Endothelial cell (in vitro differentiated cells): ENCODE data around the gene ANTXR1. TPM values are rescaled to one million over a fixed set of nuclear protein-coding genes. Genes with fewer than 3 reads are reported as not detected.

ENCODE experiments used
- DNase-seq: peaks from one replicate; pipeline ENCODE4 v3.0.0; 2021; ENCODE audit warnings: low spot score
- H3K27ac Mint-ChIP-seq: one replicate; pipeline ENCODE4 v1.8.0; 2021; ENCODE audit warnings: mixed read lengths, inconsistent platforms; ENCODE audit not compliant: unreplicated experiment
- H3K27me3 Mint-ChIP-seq: one replicate; pipeline ENCODE4 v1.8.0; 2021; ENCODE audit warnings: mild to moderate bottlenecking, moderate library complexity, mixed read lengths, inconsistent platforms; ENCODE audit not compliant: unreplicated experiment
- H3K36me3 Mint-ChIP-seq: one replicate; pipeline ENCODE4 v1.8.0; 2021; ENCODE audit warnings: mild to moderate bottlenecking, low read depth, mixed read lengths, inconsistent platforms; ENCODE audit not compliant: unreplicated experiment
- H3K4me1 Mint-ChIP-seq: one replicate; pipeline ENCODE4 v1.8.0; 2021; ENCODE audit warnings: mild to moderate bottlenecking, mixed read lengths, inconsistent platforms; ENCODE audit not compliant: unreplicated experiment
- H3K4me3 Mint-ChIP-seq: one replicate; pipeline ENCODE4 v1.8.0; 2021; ENCODE audit warnings: mild to moderate bottlenecking, mixed read lengths, inconsistent platforms; ENCODE audit not compliant: unreplicated experiment
- H3K9me3 Mint-ChIP-seq: one replicate; pipeline ENCODE4 v1.8.0; 2021; ENCODE audit warnings: mixed read lengths, inconsistent platforms; ENCODE audit not compliant: unreplicated experiment
- total RNA-seq: library from RNA; stranded (reverse); fragmentation: NEBNext Ultra II Directional; extraction: Animal tissue kit (Norgen Biotek cat#: 25700); gene quantifications from one replicate; pipeline ENCODE4 v1.2.1, GENCODE V29; 2021; ENCODE audit not compliant: unreplicated experiment
- TF ChIP-seq, protein P1 (sequence below): fragments of 200-600 bp; sonication (generic); IDR thresholded peaks from one replicate; pipeline ENCODE4 v1.5.0; 2021; ENCODE audit warnings: antibody characterized with exemption; ENCODE audit not compliant: unreplicated experiment

Gene ANTXR1
- total RNA-seq, 1 donor from 2014 or later, result 7.5 TPM

DNA sequence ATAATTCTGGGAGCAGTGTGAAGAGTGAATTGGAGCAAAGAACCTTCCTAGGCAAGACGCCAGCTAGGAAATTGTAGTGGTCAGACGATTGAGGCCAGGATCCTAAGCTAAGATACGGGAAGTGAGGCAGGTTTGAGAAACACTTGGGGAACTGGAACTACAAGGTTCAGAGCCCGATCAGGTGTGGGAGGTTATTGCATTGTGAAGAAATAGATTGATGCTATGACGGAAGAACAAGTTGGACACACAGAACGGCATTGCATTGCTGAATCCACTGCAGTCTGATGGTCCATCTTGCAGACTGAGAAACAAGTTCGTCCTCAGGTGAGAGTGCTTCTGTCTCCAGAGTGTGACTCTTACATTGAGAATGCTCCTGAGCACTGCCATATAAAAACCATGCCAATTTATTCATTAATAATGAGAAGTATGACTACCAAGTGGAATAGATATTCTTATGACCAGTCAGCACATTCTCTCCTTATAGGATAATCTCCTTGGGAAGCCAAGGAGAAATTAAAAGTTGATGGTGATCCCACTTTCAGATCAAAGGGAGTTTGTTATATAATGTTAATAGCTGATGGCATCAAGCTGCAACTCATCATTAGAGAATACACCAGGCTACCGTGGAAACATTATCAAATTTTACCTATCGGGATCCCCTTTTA is 30.9 kb downstream of the ANTXR1 start:
- H3K27me3 Mint-ChIP-seq, result no peaks in the 10 kb centered on the region
- TF ChIP-seq, protein P1, sequence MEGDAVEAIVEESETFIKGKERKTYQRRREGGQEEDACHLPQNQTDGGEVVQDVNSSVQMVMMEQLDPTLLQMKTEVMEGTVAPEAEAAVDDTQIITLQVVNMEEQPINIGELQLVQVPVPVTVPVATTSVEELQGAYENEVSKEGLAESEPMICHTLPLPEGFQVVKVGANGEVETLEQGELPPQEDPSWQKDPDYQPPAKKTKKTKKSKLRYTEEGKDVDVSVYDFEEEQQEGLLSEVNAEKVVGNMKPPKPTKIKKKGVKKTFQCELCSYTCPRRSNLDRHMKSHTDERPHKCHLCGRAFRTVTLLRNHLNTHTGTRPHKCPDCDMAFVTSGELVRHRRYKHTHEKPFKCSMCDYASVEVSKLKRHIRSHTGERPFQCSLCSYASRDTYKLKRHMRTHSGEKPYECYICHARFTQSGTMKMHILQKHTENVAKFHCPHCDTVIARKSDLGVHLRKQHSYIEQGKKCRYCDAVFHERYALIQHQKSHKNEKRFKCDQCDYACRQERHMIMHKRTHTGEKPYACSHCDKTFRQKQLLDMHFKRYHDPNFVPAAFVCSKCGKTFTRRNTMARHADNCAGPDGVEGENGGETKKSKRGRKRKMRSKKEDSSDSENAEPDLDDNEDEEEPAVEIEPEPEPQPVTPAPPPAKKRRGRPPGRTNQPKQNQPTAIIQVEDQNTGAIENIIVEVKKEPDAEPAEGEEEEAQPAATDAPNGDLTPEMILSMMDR, result no peak
- H3K4me1 Mint-ChIP-seq, result peaks cover 10% of the 10 kb centered on the region
- H3K4me3 Mint-ChIP-seq, result no peak overlapping the region
- H3K9me3 Mint-ChIP-seq, result no peaks in the 10 kb centered on the region
- no peaks in the 10 kb centered on the region for H3K36me3 Mint-ChIP-seq
- no peak overlapping the region for H3K27ac Mint-ChIP-seq
- DNase-seq, result no peak

DNA sequence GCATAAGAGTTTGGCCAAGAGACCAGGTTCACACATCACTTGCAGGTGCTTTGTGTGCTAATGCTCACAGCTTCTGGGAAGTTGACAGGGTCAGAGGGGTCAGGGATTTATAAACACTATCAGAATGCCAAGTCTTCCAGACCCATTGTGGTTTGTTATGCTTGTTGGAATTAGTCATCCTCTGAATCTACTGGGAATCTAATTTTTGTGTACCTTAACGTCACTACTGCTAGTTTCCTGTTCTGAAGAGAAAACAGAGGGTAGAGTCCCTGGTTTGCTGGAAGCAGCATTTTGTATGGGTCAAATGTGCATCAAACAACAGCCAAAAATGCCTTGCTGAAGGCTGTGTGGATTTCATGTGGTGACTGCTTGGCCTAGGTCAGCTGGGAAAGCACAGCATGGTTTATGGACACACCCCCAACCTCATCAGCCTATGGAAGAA is 33.3 kb downstream of the ANTXR1 start:
- no peaks in the 10 kb centered on the region for H3K9me3 Mint-ChIP-seq
- no peaks in the 10 kb centered on the region for H3K27me3 Mint-ChIP-seq
- H3K27ac Mint-ChIP-seq, result no peak overlapping the region
- no peaks in the 10 kb centered on the region for H3K36me3 Mint-ChIP-seq
- TF ChIP-seq, protein P1, result no peak
- H3K4me3 Mint-ChIP-seq, result no peak overlapping the region
- DNase-seq, result no peak
- peaks cover 6% of the 10 kb centered on the region for H3K4me1 Mint-ChIP-seq

DNA sequence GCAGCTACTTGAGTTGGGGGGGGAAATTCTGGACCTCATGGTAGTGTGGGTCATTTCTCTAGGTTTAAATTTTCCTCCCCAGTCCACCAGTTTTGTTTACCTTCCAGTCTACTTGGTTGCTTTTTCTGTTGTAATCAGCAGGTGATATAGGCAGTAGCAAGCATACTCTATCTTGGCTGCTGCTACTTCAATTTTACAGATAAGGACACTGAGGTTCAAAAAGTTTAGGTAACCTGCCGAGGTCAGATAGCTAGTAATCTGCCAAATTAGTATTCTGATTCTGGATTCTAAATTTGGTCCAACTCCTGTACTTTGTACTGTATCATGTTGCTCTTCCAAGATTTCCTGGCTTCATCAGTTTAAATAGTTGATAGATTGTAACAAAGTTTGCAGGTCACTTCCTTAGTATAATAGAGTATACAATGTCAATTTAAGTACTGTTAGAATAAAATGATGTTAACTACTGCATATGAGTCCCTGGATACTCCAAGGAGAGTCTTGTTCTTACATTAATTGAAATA is 34.7 kb downstream of the ANTXR1 start:
- TF ChIP-seq, protein P1, result no peak
- DNase-seq, result no peak
- Mint-ChIP-seq H3K4me1 (no peaks in the 10 kb centered on the region), H3K27me3 (no peaks in the 10 kb centered on the region), H3K27ac (no peak overlapping the region), H3K9me3 (no peaks in the 10 kb centered on the region), H3K4me3 (no peak overlapping the region), H3K36me3 (no peaks in the 10 kb centered on the region)

DNA sequence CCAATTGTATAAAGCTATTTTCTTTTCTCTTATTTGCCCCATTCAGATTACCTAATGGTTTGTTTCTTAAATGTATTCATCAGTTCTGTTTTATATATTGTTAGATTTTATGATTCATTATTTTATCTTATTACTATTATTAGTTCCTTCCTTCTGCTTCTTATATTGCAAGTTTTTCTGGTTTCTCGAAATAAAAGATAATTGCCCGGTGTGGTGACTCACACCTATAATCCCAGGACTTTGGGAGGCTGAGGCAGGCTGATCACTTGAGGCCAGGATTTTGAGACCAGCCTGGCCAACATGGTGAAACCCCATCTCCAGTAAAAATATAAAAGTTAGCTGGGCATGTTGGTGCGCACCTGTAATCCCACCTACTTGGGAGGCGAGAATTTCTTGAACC is 37.8 kb downstream of the ANTXR1 start:
- Mint-ChIP-seq H3K9me3 (no peaks in the 10 kb centered on the region), H3K4me3 (no peak overlapping the region), H3K4me1 (no peaks in the 10 kb centered on the region), H3K36me3 (no peaks in the 10 kb centered on the region), H3K27ac (no peak overlapping the region), H3K27me3 (no peaks in the 10 kb centered on the region)
- TF ChIP-seq, protein P1, result no peak
- no peak for DNase-seq

DNA sequence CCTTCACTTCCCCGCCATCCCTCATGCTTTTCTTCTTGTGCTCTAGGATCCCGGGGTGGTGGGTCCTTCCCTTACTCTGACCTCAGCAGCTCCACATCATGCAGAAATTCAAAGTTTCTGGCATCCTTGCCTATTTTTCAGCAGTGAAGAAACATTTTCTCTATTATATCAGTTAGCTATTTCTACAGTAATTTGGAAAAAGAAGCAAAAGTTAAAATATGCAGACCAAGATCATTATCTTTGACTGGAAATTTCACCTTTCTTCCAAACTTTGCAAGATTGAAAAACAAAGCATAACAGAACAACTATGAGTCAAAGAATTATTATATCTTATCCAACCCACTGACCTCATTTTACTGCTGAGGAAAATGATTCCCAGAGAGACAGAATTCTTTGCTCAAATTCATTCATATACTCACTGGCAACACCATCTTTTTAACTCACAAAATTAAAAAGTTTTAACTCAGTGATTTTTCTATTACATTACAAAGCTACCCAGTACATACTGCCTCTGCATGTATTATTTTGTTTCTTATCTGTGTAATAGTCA is 40.5 kb downstream of the ANTXR1 start:
- no peak overlapping the region for H3K27ac Mint-ChIP-seq
- no peak for DNase-seq

More for the DNA sequence above, 40.5 kb downstream of the ANTXR1 start:
- H3K27me3 Mint-ChIP-seq, result no peaks in the 10 kb centered on the region
- no peaks in the 10 kb centered on the region for H3K4me1 Mint-ChIP-seq
- H3K36me3 Mint-ChIP-seq, result no peaks in the 10 kb centered on the region
- TF ChIP-seq, protein P1, result no peak
- no peak overlapping the region for H3K4me3 Mint-ChIP-seq
- H3K9me3 Mint-ChIP-seq, result no peaks in the 10 kb centered on the region
